Neural crest cell (in vitro differentiated cells): ENCODE measurements around the gene TTC7B. TPM values are rescaled to one million over a fixed set of nuclear protein-coding genes. Genes with fewer than 3 reads are reported as not detected.

Experiments used
- DNase-seq: peaks from one replicate; pipeline ENCODE4 v3.0.0; 2021; ENCODE audit warnings: low read depth, mixed read lengths, low spot score
- H3K27ac Mint-ChIP-seq: one replicate; pipeline ENCODE4 v1.8.0; 2021; ENCODE audit warnings: mild to moderate bottlenecking, mixed read lengths; ENCODE audit not compliant: unreplicated experiment
- H3K27me3 Mint-ChIP-seq: 2 replicates; pipeline ENCODE4 v1.8.0; 2021; ENCODE audit warnings: low read depth, mild to moderate bottlenecking, mixed read lengths
- H3K36me3 Mint-ChIP-seq: 2 replicates; pipeline ENCODE4 v1.8.0; 2021; ENCODE audit warnings: low read depth, mild to moderate bottlenecking, mixed read lengths
- H3K4me1 Mint-ChIP-seq: 2 replicates; pipeline ENCODE4 v1.8.0; 2021; ENCODE audit warnings: mixed read lengths
- H3K4me3 Mint-ChIP-seq: one replicate; pipeline ENCODE4 v1.8.0; 2021; ENCODE audit warnings: mild to moderate bottlenecking, mixed read lengths
- H3K9me3 Mint-ChIP-seq: 2 replicates; pipeline ENCODE4 v1.8.0; 2021; ENCODE audit warnings: mixed read lengths
- total RNA-seq: library from RNA; stranded (reverse); gene quantifications from 2 replicates; pipeline ENCODE4 v1.2.1, GENCODE V29; 2021
- TF ChIP-seq, protein P1 (sequence below): fragments of 200-600 bp; sonication (generic); conservative IDR thresholded peaks from 2 replicates; pipeline ENCODE4 v1.5.0; 2021; ENCODE audit warnings: antibody characterized with exemption, mild to moderate bottlenecking

The TTC7B gene
- total RNA-seq, 1 donor from 2014 or later, result 56.4 TPM

DNA sequence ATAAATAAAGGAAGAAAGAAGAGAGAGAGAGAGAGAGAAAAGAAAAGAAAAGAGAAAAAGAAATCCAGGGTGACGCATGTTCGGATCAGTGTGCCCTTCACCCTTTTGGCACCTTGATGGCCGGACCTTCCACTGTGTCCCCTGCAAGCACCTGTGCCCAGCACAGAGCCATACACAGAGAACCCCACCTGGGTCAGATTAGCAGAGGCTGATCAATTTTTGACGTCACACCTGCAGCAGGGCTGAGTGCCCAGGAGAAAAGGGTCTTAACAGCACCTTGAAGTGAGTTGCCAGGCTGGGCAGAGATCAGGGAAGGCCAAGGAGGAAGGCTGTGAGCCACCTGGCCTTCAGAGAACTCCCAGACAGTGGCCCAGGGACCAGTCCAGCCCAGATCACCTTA lies 305.0 kb downstream of the TTC7B start:
- TF ChIP-seq, protein P1, sequence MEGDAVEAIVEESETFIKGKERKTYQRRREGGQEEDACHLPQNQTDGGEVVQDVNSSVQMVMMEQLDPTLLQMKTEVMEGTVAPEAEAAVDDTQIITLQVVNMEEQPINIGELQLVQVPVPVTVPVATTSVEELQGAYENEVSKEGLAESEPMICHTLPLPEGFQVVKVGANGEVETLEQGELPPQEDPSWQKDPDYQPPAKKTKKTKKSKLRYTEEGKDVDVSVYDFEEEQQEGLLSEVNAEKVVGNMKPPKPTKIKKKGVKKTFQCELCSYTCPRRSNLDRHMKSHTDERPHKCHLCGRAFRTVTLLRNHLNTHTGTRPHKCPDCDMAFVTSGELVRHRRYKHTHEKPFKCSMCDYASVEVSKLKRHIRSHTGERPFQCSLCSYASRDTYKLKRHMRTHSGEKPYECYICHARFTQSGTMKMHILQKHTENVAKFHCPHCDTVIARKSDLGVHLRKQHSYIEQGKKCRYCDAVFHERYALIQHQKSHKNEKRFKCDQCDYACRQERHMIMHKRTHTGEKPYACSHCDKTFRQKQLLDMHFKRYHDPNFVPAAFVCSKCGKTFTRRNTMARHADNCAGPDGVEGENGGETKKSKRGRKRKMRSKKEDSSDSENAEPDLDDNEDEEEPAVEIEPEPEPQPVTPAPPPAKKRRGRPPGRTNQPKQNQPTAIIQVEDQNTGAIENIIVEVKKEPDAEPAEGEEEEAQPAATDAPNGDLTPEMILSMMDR, result no peak
- peaks cover 81% of the 10 kb centered on the region for H3K27me3 Mint-ChIP-seq
- no peaks in the 10 kb centered on the region for H3K9me3 Mint-ChIP-seq
- H3K27ac Mint-ChIP-seq, result no peak overlapping the region
- no peak overlapping the region for H3K4me3 Mint-ChIP-seq
- no peaks in the 10 kb centered on the region for H3K36me3 Mint-ChIP-seq
- no peak for DNase-seq
- peaks cover 30% of the 10 kb centered on the region for H3K4me1 Mint-ChIP-seq

DNA sequence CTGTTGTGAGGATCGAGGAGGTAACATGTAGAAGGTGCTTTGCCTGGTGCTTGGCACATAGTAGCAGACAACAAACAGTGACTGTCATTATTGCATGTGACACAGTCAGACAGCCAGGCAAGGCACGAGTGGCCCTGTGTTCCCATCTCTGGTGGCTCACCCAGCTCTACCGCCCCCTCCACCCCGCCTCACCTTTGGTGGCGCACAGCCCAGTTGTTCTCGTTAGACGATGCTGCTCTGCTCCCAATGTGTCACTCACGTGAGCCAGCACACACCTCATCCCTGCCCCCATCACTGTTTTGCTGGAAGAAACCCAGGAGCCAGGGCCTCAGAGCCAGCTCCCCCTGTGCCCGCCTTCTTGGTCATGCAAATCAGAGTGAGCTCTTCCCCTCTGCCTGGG lies 306.1 kb downstream of the TTC7B start:
- TF ChIP-seq, protein P1, result no peak
- Mint-ChIP-seq H3K27me3 (peaks cover 76% of the 10 kb centered on the region), H3K27ac (no peak overlapping the region), H3K9me3 (no peaks in the 10 kb centered on the region), H3K4me1 (peaks cover 22% of the 10 kb centered on the region), H3K4me3 (no peak overlapping the region), H3K36me3 (no peaks in the 10 kb centered on the region)
- no peak for DNase-seq

DNA sequence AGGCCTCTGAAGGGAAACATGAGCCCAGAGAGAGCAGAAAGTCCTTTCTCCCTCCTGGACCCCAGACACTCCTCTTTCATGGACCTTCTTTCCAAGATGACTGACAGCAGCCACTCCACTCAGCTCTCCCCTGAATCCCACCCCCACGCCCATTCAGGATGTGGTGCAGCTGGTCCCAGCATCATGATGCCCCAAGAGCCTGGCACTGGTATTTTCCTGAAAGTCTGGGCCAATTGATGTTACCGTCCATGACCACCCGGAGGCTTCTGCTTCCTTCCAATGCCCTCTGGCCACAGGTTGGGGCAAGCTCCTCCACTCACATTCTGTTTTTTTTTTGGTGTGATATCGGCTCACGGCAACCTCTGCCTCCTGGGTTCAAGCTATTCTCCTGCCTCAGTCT lies 306.8 kb downstream of the TTC7B start:
- Mint-ChIP-seq H3K27me3 (peaks cover 80% of the 10 kb centered on the region), H3K36me3 (no peaks in the 10 kb centered on the region), H3K27ac (no peak overlapping the region), H3K4me1 (peaks cover 22% of the 10 kb centered on the region), H3K4me3 (no peak overlapping the region), H3K9me3 (no peaks in the 10 kb centered on the region)
- DNase-seq, result no peak
- TF ChIP-seq, protein P1, result no peak

DNA sequence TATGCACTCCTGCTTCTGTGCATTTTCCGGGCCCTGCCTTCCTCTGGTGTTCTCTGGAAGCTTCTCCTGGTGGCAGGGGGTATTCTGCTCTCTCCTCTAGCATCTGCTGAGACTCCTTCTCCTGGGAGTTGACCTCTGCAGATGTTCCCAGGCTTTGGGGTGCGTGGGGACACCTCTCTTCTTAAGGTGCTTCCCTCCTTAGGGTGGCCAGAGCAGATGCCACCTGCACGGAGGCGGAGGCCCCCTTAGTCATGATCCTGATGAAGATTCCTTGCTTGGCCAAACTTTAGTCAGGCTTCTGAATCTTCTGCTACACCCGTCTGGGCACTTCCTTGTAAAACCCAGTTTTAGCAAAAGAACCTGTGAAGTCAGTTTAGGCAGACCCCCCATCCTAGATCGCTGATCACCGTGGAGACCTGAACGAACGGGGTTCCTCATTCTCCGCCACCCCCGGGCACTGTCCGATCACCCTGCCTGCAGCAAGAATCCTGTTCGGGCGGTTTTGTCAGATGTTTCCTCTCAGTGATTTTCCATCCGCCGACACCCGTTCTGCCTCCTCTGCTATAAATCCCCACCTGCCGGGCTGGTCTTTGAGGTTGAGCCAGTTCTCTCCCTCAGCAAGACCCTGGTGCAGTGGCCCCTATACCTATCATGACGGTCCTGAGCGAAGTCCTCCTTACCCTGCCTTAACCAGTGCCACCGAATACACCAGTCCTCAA lies 307.5 kb downstream of the TTC7B start:
- no peak overlapping the region for H3K4me3 Mint-ChIP-seq
- H3K4me1 Mint-ChIP-seq, result peaks cover 15% of the 10 kb centered on the region
- TF ChIP-seq, protein P1, result no peak
- DNase-seq, result no peak
- H3K9me3 Mint-ChIP-seq, result no peaks in the 10 kb centered on the region
- peaks cover 77% of the 10 kb centered on the region for H3K27me3 Mint-ChIP-seq
- no peak overlapping the region for H3K27ac Mint-ChIP-seq
- no peaks in the 10 kb centered on the region for H3K36me3 Mint-ChIP-seq

DNA sequence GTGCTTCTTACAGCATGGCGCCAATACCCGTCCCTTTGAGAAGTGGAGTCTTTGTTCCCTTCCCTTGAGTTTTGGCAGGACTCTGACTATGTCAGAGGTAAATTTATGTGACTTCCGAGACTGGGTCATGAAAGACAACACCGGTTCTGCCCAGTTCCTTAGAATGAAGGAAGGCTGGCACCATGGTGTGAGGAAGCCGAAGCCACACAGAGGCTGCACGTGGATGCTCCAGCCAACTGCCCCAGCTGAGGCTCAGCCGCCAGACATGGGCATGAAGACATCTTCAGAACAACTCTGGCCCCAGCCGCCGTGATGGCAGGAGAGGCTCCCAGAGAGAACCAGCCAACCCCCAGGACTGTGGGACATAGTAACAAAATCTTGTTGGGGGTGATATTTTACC lies 308.2 kb downstream of the TTC7B start:
- no peaks in the 10 kb centered on the region for H3K36me3 Mint-ChIP-seq
- H3K4me1 Mint-ChIP-seq, result peaks cover 9% of the 10 kb centered on the region
- no peak overlapping the region for H3K4me3 Mint-ChIP-seq
- DNase-seq, result no peak
- no peak overlapping the region for H3K27ac Mint-ChIP-seq
- H3K9me3 Mint-ChIP-seq, result no peaks in the 10 kb centered on the region
- TF ChIP-seq, protein P1, result no peak
- peaks cover 72% of the 10 kb centered on the region for H3K27me3 Mint-ChIP-seq
